Measurements from ENCODE around the gene MTUS2. TPM values are rescaled to one million over a fixed set of nuclear protein-coding genes. Genes with fewer than 3 reads are reported as not detected.

The MTUS2 gene
- total and polyA plus RNA-seq, 2 experiments from 2014 or later: 3.0 to 4.3 TPM

- Histone ChIP-seq H3K36me3 (replicated peaks; ENCODE audit: insufficient read depth, low read depth) (no peaks in the 10 kb centered on the region), H3K27me3 (no peaks in the 10 kb centered on the region), H3K4me2 (no peak overlapping the region), H3K4me3 (no peak overlapping the region), H3K27ac (no peak overlapping the region), H3K79me2 (no peaks in the 10 kb centered on the region), H4K20me1 (ENCODE audit: insufficient read depth, poor library complexity, severe bottlenecking) (no peaks in the 10 kb centered on the region), H3K4me1 (ENCODE audit: insufficient read depth) (peaks cover 7% of the 10 kb centered on the region), H3K9me3 (ENCODE audit: low read depth) (no peaks in the 10 kb centered on the region), H2AFZ (no peak overlapping the region), H3K9me2 (replicated peaks; ENCODE audit: insufficient read depth) (no peaks in the 10 kb centered on the region)
- DNase-seq (ENCODE audit: low spot score): no peak
- 90% methylated on average over 10 of the region's 10 CpGs for WGBS (ENCODE audit: low lambda C conversion rate, missing lambda C conversion rate)
- no peak for TF ChIP-seq CTCF (IDR thresholded peaks at IDR 0.05; ENCODE audit: poor library complexity)
- no peak for TF ChIP-seq EZH2 (IDR thresholded peaks at IDR 0.05; ENCODE audit: borderline replicate concordance)
- no peak for TF ChIP-seq EZH2phosphoT487 (IDR thresholded peaks at IDR 0.05; ENCODE audit: low read depth, severe bottlenecking, unreplicated experiment)
Observed at GRCh38 chr13:29510651-29511084, 690.5 kb downstream of the MTUS2 start.

GRCh38 chr13:29511106-29511796 is 691.1 kb downstream of the MTUS2 start:
- DNase-seq (ENCODE audit: low spot score): no peak
- Histone ChIP-seq H3K9me2 (replicated peaks; ENCODE audit: insufficient read depth) (no peaks in the 10 kb centered on the region), H3K9me3 (ENCODE audit: low read depth) (no peaks in the 10 kb centered on the region), H2AFZ (no peak overlapping the region), H3K36me3 (replicated peaks; ENCODE audit: insufficient read depth, low read depth) (no peaks in the 10 kb centered on the region), H3K27me3 (no peaks in the 10 kb centered on the region), H3K4me3 (no peak overlapping the region), H4K20me1 (ENCODE audit: insufficient read depth, poor library complexity, severe bottlenecking) (no peaks in the 10 kb centered on the region), H3K4me2 (no peak overlapping the region), H3K79me2 (no peaks in the 10 kb centered on the region), H3K4me1 (ENCODE audit: insufficient read depth) (peaks cover 7% of the 10 kb centered on the region), H3K27ac (no peak overlapping the region)
- no peak for TF ChIP-seq EZH2phosphoT487 (IDR thresholded peaks at IDR 0.05; ENCODE audit: low read depth, severe bottlenecking, unreplicated experiment)
- no peak for TF ChIP-seq EZH2 (IDR thresholded peaks at IDR 0.05; ENCODE audit: borderline replicate concordance)
- no peak for TF ChIP-seq CTCF (IDR thresholded peaks at IDR 0.05; ENCODE audit: poor library complexity)
- 98% methylated on average over 12 of the region's 12 CpGs for WGBS (ENCODE audit: low lambda C conversion rate, missing lambda C conversion rate)

GRCh38 chr13:29511980-29512379 is 691.8 kb downstream of the MTUS2 start:
- Histone ChIP-seq H3K9me3 (ENCODE audit: low read depth) (no peaks in the 10 kb centered on the region), H3K4me1 (ENCODE audit: insufficient read depth) (peaks cover 7% of the 10 kb centered on the region), H3K27me3 (no peaks in the 10 kb centered on the region), H3K4me2 (no peak overlapping the region), H3K27ac (no peak overlapping the region), H3K79me2 (no peaks in the 10 kb centered on the region), H4K20me1 (ENCODE audit: insufficient read depth, poor library complexity, severe bottlenecking) (no peaks in the 10 kb centered on the region), H3K36me3 (replicated peaks; ENCODE audit: insufficient read depth, low read depth) (no peaks in the 10 kb centered on the region), H3K4me3 (no peak overlapping the region), H3K9me2 (replicated peaks; ENCODE audit: insufficient read depth) (no peaks in the 10 kb centered on the region), H2AFZ (no peak overlapping the region)
- 78% methylated on average over 8 of the region's 8 CpGs for WGBS (ENCODE audit: low lambda C conversion rate, missing lambda C conversion rate)
- TF ChIP-seq EZH2 (IDR thresholded peaks at IDR 0.05; ENCODE audit: borderline replicate concordance) (no peak), CTCF (IDR thresholded peaks at IDR 0.05; ENCODE audit: poor library complexity) (no peak), EZH2phosphoT487 (IDR thresholded peaks at IDR 0.05; ENCODE audit: low read depth, severe bottlenecking, unreplicated experiment) (no peak)
- DNase-seq (ENCODE audit: low spot score): no peak

All from hepatocyte (in vitro differentiated cells).